HG02623 (cell line): Measurements from ENCODE around the gene C1QB.

Source experiments
- ATAC-seq: cut with Tn5 transposase; IDR thresholded peaks from one replicate; pipeline ENCODE4 v1.9.1; 2021; ENCODE audit warnings: moderate library complexity; ENCODE audit not compliant: unreplicated experiment

C1QB gene, protein sequence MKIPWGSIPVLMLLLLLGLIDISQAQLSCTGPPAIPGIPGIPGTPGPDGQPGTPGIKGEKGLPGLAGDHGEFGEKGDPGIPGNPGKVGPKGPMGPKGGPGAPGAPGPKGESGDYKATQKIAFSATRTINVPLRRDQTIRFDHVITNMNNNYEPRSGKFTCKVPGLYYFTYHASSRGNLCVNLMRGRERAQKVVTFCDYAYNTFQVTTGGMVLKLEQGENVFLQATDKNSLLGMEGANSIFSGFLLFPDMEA

DNA sequence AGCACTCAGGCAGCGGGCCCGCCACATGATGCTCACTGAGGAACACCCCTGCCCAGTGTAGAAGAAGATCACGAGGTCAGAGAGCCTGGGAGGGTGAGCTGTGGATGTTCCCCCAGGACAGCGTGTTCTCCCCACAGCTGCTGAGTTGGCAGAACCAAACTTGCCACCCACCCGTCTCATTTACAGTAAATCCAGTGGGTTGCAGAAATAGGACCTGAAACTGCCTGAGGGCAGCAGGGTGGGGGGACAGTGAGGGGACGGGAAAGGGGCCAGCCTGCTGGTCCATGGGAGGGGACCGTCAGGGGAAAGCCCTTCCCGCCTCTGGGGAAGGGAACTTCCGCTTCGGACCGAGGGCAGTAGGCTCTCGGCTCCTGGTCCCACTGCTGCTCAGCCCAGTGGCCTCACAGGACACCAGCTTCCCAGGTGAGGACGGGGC, at the start of gene C1QB:
C1QB (plus strand) TSS at position 356 of the 436 bp plus-strand sequence. CDS start 6,227 bp downstream, outside the sequence.
- ATAC-seq = no peak

- no peak for ATAC-seq
Observed at GRCh38 chr1:22606161-22606560, 46.9 kb upstream of the C1QB start.

DNA sequence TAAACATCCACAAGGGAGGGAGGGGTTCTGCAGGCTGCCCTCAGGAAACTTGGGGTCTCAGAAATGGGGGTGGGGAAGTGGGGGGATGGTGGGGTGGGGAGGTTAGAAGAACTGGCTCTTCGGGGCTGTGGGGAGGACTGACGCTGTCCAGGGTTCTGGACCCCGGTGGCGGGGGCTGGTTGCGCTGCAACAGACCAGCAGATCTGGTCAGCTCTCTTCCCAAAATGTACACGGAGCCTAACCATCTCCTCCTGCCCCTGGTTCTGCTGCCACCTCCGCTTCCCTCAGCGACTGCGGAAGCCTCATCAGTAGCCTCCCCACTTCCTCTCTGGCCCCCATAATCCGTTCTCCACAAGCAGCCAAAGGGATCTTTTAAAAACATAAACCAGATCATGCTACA, 45.9 kb upstream of the C1QB start:
- no peak for ATAC-seq

DNA sequence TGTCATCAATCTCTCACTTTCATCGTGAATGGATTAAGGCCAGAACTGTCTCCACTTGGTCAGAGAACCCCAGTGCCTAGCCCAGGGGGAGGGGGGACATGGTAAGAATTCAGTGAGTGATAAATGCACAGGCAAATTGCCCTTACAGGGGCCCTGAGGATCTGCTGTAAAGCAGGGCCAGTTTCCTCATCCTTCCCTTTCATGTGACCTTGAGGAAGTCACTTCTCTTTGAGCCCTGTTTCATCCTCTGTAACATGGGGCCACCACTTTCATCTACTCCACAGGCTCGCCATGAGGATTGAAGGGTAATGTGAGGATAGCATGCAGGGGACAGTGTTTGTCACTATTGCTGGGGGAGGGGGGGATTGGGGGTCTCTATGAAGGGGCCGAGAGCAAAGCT, 44.7 kb upstream of the C1QB start:
- ATAC-seq = no peak

DNA sequence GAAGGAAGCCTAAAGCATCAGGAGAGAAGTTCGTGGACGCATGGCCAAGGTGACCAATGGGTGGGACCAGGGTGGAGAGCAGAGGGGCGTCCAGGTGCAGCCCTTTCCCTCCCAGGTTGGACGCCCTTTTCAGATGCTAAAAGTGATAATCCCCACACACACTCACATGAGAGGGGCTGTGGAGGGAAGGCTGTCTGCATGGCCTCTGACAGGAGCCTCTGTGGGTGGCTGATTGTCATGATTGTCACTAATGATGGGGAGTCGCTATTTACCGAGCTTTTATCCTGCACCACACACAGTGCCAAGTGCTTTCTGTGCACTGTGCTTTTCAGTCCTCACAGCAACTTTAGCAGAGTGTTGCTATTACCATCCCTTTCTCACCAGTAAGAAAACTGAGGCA, 43.7 kb upstream of the C1QB start:
- ATAC-seq = no peak

DNA sequence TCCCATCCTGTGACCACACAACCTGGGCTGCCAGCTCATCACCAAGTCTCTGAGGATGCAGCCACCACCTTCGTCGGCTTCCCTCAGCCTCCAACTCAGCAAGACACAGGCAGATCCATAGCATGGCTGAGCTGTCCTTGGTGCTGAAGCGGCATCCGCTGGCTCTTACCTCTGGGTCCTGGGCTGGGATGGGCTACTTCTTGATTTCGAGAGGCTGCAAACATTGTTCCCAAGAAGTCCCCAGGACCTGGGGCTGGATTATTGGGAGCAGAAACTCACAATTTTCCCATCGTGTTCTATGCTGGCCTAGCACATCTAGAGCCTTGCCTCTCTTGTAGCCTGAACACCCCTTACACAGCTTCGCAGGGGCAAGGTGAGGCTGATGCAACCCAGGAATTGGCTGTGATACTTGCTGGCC, 41.5 kb upstream of the C1QB start:
- ATAC-seq = no peak

DNA sequence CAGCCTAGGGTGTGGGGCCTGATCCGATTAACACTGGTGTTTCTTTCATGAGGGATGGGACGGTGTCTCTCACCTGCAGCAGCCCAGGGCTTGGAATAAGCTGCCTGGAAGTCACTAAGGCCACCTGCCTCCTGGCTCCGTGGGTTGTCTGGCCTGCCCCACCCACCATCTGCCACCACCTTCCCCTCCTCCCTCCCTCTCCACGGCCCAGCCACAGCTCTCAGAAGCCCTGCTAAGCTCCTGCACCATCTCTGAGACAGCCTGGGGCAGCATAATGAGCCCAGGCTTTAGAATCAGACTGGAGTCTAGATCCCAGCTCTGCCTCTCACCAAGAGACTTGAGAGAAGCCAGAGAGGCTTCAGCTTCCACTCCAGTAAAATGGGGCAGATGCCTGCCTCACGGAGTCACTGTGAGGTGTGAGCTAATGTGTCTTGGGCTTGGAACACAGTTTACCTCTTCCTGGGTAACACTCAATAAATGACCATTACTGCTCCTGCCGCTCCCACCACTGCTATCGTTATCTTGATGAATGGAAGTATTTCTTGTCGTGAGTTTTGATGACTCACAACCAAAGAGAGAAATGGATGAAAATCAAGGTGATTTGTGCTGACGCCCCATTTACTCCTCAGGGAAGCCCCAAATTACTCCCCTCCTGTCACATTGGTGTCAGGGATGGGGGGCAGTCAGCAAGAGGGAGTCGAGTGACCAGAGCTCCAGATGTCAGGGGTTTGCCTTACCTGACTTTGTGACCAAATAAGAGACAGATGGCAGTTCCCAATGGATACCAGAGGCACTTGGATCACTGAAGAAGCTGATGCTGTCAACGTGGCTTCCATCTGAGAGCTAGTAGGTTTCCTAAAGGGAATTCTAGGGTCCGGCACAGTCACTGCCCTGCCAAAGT, 40.1 kb upstream of the C1QB start:
- no peak for ATAC-seq

- no peak for ATAC-seq
Observed at GRCh38 chr1:22613572-22613918, 39.5 kb upstream of the C1QB start.

DNA sequence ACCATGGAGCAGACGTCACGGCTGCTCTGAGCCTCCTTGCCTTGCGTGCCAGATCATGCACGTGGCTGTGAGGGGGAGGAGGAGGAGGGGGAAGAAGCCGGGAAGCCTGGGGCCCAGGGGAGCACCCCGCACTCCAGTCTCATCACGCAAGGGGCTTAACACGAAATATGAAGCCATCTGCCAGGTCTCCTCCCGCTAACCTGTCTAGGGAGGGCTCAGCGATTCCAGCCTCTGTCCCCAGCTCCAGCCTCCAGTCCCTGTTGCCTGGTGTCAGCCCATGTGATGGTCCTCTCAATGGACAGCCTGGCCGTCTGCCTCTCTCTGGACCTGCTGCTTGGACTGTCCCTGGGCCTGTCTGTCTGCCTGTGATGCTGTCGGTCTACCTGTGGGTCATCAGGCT, 39.1 kb upstream of the C1QB start:
- ATAC-seq = no peak

DNA sequence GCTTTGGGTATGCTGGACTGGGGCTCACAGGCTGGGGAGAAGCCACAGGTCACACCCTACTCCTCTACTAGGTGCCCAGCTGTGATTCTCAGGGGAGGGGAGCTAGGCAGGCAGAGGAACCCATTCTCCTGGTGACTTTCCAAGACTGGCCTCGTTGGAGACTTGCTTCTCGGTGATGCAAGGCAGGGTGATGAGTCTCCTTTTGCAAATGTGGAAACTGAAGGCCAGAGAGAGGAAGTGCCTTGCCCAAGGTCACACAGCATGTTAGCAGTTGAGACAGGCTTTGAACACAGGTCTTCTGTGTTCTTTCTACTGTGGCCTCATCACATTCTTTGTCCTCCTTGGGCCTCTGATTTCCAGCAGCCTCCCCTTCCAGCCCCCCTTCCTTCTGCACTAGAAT, 37.1 kb upstream of the C1QB start:
- ATAC-seq = no peak

DNA sequence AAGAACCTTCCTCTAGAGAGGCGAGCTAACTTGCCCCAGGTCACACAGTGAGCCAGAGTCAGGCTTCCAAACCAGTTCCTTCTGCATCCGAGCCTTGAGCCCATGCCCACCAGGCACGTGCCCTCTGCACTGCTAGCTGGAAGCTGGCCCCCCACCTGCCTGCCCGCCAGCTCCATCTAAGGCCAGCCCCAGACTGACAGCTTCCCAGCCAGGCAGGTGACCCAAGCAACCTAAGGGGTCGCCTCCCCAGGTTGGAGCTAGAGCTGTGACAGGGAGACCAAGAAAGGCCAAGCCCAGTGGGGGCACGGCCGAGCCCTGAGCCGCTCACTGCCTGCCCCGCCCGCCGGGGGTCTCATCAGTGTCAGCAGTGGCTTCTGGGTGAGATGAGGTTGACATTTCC, 36.5 kb upstream of the C1QB start:
- ATAC-seq = no peak

- no peak for ATAC-seq
Observed at GRCh38 chr1:22618056-22618455, 35.0 kb upstream of the C1QB start.

DNA sequence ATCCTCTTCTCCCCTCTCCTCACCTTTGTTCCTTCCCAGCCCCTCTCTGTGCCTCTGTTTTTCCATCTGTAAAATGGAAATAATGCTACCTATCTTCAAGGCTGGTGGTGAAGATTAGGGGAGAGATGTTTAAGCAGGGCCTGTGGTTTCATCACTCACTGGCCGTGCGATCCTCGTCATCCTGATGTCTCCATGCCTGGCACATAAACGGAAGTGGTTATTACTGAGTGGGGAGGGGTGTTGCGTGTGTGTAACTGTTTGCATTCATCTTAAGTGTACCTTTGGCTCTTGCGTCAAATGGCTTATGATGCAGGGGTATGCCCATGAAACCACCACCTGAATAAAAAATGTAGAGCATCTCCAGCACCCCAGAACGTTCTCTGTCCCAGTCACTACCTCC, 33.8 kb upstream of the C1QB start:
- no peak for ATAC-seq

- ATAC-seq = no peak
Observed at GRCh38 chr1:22619798-22620197, 33.2 kb upstream of the C1QB start.

- no peak for ATAC-seq
Observed at GRCh38 chr1:22621761-22622160, 31.3 kb upstream of the C1QB start.

GRCh38 chr1:22625262-22625925, 27.6 kb upstream of the C1QB start:
- ATAC-seq = no peak

GRCh38 chr1:22626237-22627157, 26.5 kb upstream of the C1QB start:
- no peak for ATAC-seq

- no peak for ATAC-seq
Observed at GRCh38 chr1:22627331-22627730, 25.7 kb upstream of the C1QB start.

DNA sequence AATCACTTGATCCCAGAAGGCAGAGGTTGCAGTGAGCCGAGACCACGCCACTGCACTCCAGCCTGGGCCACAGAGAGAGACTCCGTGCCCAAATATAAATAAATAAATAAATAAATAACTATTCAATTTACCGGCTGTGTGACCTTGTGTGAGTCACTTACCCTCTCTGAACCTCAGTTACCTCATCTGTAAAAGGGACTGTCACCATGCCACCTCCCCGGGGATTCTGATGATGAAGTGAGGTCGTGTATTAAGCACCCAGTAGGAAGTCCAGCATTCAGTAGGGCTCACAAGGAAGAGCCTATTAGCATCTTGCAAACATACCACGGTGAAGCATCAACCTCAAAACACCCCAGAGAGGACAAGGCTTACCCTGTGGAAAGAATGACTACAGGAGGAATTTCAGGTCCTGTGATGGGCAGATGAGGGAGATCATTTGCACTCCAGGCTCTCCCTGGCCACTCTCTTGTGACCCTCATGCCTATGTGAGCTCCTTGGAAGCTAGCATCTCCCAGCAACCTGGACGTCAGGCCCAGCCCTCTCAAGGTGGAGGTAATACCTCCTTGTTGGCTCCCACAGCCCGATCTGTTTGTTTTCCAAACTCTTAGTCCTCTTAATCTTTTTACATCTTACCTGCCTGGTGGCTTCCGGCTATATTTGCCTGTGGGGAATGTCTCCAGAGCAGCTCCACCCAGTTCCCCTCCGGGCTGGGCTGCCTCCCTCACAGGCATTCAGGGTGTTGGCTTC, 24.2 kb upstream of the C1QB start:
- ATAC-seq = no peak

- no peak for ATAC-seq
Observed at GRCh38 chr1:22629886-22630285, 23.1 kb upstream of the C1QB start.
